ENCODE measurements around the gene C21orf91. TPM values are rescaled to one million over a fixed set of nuclear protein-coding genes. Genes with fewer than 3 reads are reported as not detected.
"Not testable (repeated sequence)": the region's sequence is repeated elsewhere in the genome, so short reads cannot be mapped to it uniquely, and the experiment has no call there.

Gene C21orf91
- total RNA-seq, 1 donor from 2014 or later, result 4.7 TPM

DNA sequence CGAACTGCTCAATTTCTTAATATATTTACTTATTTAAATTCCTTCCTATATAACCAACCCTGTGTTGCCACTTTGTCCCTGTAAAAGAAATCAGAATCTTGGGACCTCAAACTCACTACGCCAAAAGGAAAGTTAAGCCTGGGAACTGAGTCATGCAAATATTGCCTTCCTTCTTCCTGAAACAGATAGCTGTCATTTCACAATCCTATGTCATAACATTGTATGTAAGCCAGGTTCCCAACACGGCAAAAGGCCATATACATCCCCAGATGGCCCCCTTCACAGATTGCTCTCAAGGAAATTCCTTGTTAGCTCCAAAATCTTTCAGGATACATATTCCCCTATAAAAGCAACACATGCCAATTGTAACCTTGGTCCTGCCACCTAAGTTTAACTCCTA is 39.7 kb downstream of the C21orf91 start:
- DNase-seq (ENCODE audit: low read depth, low spot score), result no peak

DNA sequence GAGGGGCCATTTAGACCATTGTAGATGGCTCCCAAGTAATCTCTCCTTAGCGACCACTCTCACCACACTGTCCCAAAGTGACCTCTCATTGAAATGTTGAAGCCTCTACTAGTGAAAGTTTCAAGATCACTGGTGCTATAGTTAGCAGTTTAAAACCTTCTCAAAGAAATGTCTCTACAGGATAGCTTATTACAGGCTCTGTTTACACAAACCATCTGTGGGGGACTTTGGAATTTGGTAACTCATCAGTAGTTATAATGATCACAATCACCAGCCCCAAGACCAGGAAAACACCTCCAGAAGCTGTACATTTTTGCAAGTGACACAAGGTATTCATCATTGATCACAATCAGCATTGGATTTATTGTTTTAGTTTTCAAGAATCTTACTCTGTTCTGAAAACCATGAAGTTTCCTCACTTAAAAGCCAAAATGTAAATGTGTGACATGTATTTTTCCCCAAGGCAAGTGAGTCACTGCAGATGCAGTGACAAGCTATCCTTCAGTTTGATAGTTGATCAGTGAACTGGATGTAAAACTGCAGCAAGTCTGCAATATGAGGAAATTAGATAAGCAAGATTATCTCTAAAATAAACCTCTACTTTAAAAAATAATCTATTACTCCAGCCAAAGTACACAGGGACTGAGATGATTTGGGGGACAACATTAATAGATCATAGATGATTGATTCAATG is 41.9 kb downstream of the C21orf91 start:
- DNase-seq (ENCODE audit: low read depth, low spot score), result no peak

DNA sequence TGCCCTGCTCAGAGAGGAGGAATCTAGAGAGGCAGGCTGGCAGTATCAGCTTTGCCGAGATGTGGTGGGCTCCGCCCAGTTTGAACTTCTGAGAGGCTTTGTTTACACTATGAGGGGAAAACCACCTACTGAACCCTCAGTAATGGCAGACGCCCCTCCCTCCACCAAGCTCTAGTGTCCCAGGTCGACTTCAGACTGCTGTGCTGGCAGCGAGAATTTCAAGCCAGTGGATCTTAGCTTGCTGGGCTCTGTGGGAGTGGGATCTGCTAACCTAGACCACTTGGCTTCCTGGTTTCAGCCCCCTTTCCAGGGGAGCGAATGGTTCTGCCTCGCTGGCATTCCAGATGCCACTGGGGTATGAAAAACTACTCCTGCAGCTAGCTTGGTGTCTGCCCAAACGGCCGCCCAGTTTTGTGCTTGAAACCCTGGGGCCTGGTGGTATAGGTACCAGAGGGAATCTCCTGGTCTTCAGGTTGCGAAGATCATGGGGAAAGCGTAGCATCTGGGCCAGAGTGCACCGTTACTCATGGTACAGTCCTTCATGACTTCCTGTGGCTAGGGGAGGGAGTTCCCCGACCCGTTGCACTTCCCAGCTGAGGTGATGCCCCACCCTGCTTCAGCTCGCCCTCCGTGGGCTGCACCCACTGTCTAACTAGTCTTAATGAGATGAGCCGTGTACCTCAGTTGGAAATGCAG is 43.6 kb downstream of the C21orf91 start:
- DNase-seq (ENCODE audit: low read depth, low spot score), result no peak

DNA sequence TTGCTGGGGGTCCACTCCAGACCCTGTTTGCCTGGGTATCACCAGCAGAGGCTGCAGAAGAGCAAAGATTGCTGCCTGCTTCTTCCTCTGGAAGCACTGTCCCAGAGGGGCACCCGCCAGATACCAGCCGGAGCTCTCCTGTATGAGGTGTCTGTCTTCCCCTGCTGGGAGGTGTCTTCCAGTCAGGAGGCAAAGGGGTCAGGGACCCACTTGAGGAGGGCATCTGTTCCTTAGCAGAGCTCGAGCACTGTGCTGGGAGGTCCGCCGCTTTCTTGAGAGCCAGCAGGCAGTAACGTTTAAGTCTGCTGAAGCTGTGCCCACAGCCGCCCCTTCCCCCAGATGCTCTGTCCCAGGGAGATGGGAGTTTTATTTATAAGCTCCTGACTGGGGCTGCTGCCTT is 44.1 kb downstream of the C21orf91 start:
- DNase-seq (ENCODE audit: low read depth, low spot score), result not testable (repeated sequence)

DNA sequence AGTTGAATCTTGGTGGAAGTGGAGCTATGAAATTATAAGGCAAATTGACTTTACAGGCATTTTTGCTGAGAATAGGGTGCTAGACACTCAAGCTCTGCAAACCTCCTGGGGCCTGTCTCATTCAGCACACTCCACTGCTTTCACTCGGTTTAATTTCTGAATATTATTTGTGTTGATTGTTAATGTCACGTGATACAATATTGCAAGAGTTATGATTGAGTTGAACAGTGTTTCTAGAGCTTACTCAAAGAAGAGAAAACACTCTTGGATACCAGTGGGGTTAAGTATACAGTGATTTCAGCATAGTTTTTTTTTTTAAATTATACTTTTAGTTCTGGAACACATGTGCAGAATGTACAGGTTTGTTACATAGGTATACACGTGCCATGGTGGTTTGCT is 49.7 kb downstream of the C21orf91 start:
- no peak for DNase-seq (ENCODE audit: low read depth, low spot score)

DNA sequence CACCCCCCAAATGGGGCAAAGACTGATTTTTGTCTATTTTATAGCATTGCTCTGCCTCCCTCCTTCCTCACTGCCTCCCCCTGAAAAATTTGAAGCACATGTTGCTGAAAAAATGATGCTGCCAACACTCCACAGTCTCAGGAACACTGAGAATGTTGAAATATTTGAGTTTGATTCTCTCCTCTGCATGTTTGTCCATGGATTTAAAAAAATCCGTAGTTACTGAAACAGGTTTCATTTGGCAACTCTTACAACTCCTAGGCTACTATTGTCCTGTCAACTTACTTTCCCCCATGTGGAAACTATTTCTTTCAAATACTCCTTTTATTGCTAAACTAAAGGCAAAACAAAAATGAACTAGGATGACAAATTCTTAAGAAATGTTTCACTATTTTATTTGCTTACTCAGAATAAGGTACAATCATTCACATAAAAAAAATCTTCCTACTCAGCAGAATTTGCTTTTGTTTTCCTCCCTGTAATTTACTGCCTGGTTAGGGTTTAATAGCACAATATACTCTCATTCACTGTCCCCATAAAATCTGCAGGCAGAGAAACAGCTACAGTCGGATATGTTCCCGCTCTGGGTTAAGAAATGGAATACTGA is 50.2 kb downstream of the C21orf91 start:
- no peak for DNase-seq (ENCODE audit: low read depth, low spot score)

DNA sequence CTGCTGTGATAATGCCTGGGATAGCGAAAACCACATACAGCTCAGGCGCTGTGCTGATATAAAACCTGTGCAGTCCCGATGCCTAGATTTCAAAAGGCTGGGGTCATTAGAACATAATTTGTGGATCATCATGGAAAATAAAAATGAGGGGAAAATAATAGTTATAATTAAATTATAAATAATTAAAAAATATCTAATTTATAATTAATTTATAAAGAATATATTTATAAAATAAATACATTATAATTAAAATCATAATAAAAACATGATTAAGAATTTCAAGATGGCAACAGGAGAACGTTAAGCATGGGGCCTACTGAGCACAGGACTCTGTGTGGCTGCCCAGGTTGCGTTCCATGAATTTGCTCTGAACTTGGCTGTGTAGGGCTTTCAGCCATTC is 53.9 kb downstream of the C21orf91 start:
- DNase-seq (ENCODE audit: low read depth, low spot score), result no peak

DNA sequence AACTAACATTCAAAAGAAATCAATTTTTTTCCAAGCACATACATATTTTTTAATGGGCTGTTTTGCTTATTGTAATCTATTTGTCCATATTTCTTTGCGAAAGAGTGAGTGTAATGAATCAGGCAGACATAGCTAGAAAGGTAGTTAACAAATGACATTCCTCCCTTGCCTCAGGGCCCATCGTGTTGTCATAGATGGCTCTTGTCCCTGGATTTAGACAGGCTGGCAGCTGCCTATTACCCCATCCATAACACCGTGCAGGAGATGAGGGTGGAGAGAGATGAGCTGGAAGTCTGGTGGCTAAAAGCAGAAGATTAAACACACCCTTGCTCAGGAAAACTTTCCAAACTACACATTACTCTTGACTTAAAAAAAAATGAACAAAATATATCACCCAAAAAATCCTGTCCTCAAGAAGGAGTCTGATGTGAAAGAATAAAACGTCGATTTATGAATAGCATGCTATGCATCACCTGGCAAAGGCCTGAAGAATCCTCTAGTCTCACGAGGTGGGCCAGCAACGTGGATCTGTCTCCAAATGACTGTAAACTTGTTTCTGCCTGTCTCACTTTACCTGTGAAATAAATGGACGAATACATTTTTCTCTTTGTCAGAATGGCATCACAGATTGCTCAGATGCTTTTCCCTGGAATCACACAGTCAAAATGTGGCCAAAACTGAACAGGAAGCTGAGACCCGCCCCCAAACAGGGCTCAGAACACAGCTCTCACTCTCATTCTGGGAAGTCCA is 55.7 kb downstream of the C21orf91 start:
- DNase-seq (ENCODE audit: low read depth, low spot score), result no peak

DNA sequence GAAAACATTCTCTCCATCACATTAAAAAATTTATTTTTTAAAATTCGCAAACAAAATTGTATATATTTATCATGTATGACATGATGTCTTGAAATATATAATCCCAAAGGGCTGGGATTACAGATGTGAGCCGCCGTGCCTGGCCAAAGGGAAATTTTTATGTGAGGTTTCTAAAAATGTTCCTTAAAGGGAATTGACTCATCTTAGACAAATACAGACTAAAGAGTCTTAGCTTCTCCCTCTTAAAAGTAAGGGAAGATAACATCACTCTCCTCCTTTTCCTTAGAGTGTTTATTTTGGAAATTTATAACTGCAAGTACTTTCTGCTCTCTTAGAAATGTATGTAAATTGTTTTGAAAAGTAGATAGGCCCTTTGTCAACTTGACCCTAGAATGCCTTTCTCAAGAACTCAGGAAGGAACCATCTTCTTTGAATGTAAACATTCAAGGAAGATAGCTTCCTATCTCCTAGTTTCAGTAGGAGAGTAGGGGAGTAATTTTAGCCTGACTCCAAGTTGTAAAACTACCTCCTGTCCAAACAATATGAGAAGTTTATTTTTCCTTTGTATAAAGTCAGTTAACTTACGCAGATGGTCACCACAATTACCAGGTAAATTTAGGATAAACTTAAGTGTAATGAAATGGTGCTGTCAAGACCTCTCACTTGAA is 59.5 kb downstream of the C21orf91 start:
- DNase-seq (ENCODE audit: low read depth, low spot score), result no peak

DNA sequence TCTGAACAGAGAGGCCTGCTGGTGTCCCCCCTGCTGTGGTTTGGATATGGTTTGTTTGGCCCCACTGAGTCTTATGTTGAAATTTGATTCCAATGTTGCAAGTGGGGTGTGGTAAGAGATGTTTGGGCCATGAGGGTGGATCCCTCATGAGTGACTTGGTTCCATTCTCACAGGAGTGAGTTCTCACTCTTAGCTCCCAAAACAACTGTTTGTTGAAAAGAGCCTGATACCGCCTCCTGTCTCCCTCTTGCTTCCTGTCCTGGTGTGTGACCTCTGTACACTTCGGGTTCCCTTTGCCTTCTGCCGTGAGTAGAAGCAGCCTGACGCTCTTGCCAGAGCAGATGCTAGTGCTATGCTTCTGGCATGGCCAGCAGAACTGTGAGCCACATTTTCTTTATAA is 60.5 kb downstream of the C21orf91 start:
- DNase-seq (ENCODE audit: low read depth, low spot score), result no peak

DNA sequence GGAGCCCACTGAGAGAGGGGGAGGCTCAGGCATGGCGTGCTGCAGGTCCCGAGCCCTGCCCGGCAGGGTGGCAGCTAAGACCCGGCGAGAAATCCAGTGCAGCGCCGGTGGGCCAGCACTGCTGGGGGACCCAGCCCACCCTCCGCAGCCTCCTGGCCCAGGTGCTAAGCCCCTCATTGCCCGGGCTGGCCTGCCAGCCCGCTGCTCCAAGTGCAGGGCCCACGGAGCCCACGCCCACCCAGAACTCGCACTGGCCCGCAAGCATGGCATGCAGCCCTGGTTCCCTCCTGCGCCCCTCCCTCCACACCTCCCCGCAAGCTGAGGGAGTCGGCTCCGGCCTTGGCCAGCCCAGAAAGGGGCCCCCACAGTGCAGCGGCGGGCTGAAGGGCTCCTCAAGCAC is 61.5 kb downstream of the C21orf91 start:
- DNase-seq (ENCODE audit: low read depth, low spot score), result no peak

DNA sequence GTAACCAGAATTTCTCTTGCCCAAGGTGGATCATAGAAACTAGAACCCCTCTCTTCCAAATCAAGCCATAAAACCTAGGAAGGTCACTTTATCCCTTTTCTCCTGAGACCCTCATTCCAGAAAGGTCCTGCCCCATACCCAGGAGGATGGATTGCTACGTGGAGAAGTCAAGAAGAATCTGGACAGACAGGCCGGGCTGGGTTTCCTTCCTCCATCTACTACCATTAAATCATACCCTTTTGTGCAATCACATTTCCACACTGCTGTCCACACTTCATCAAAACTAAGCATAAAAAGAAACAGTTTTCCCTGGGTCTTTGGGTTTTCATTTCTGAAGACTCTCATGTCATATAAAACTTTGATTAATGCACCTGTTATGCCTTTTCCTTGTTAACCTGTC is 65.4 kb downstream of the C21orf91 start:
- no peak for DNase-seq (ENCODE audit: low read depth, low spot score)

DNA sequence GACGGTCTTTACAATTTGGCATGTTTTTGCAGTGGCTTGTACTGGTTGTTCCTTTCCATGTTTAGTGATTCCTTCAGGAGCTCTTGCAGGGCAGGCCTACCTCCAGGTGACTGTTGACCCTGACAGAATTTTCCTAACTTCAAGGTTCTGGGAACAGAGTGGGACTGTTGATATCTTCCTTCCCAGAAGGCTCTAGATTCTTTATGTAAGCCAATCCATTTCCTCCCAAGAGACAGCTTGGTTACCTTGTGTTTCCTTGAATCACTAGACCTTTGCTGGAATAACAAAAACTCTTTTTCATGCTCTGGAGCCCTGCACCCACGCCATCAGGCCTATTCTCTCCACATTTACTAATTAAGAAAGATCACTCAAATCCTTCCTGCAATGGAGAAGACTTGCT is 67.0 kb downstream of the C21orf91 start:
- no peak for DNase-seq (ENCODE audit: low read depth, low spot score)

DNA sequence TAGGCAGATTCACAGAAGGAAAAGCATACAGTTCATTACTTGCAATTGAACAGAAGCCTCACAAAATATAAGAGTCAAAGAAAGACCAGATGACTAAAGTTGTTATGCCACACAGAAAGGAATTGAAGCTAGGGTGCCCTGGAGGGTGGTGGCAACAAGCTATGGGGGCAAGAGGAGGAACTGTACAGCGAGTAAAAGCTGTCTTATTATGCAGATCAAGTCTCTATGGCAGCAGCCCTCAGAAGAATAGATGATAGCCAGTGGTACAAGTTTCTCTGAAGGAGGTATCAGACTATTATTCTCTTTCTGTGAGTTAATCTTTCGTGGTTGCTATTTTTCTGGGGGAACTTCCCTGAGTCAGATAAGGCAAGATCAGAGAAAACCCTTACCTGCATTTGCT is 72.2 kb downstream of the C21orf91 start:
- DNase-seq (ENCODE audit: low read depth, low spot score), result no peak

DNA sequence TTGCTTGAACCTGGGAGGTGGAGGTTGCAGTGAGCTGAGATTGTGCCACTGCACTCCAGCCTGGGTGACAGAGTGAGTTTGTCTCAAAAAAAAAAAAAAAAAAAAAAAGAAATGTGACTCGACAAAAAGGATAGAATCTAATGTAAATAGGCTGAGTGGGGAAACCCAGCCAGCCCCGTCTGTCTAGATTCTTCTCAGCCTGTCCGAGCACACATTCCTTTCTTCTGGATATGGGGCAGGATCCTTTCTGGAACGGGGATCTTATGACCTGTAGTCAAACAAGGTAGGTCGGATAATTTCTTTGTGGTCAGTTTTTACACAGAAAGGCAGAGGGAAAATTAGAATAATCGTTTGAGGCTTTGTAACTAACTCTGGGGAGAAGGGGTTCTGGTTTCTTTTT is 74.1 kb downstream of the C21orf91 start:
- no peak for DNase-seq (ENCODE audit: low read depth, low spot score)

DNA sequence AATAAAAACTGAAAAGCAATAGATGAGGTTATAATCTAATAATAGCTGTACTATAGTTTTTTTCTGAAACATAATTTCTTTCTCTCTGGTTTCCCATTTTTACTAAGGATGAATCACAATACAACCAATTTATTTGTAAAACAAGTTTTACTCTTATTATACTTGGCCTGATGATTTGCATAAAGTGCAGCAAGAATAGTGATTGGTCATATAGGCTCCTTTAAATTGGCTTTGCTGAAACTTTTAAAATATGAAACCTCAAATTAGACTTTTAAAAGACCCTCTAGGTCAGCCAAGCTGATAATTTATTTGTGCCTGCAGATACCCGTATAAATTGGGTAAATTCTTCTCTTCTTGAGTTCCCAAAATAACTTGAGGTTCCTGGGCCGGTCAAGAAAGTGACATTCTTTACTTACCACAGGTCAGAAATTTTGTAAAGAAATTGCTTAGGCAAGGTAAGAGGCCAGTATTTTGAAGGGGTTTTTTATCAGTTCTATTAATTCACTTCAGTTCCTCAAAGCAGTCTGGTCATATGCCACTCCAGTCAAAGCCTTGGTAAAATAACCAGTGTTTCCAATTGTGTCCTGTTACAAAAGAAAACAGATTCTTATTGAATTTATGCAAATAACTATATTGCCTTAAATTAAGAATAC is 76.1 kb downstream of the C21orf91 start:
- no peak for DNase-seq (ENCODE audit: low read depth, low spot score)

DNA sequence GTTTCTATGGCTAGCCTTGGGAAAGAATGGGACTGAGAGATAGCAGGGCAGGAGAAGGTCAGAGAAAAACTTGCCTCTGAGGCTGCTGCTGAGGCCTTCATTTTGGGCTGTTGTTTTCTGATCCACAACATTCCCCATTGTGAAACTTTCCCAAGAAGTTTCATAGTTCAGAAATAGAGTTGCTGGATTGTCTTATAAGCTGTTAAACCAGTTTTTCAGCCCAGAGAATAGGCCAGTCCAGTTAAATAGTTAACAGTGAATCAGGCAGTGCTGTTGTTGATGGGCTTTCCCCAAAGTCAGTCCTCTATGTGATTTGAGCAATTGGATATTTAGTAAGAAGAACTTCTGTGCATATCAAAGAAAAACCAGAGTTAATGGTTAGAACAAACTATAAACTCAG is 77.0 kb downstream of the C21orf91 start:
- DNase-seq (ENCODE audit: low read depth, low spot score), result no peak
